SH-SY5Y (cell line): ENCODE data around the gene MGP.

Experiments
- GATA2 ChIP-seq: IDR thresholded peaks from 2 replicates; pipeline ENCODE4 v1.6.1; 2011; ENCODE audit warnings: mild to moderate bottlenecking, low read depth, low read length
- GATA3 ChIP-seq: IDR thresholded peaks from 2 replicates; pipeline ENCODE4 v1.6.1; 2011; ENCODE audit warnings: low read depth, mild to moderate bottlenecking, low read length, moderate library complexity

DNA sequence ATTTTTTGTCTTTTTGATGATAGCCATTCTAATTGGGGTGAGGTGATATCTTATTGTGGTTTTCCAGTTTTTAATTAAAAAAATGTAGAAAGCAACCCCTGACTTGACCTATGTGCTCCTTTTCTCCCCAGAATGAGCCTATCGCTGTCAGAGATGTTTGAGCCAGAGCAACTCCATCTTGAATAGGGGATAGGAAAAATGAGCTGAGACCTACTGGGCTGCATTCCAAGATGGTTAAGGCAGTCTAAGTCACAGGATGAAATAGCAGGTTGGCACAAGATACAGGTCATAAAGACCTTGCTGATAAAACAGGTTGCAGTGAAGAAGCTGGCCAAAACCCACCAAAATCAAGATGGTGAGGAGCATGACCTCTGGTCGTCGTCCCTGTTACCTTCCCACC lies 38.9 kb upstream of the MGP start:
- TF ChIP-seq GATA2 (no peak), GATA3 (no peak)
